DND-41 (cell line): Measurements from ENCODE around the gene HNRNPH2.

Experiments used
- ATAC-seq: fragments of 200-7000 bp; cut with Tn5 transposase; 3 replicates; pipeline ENCODE4 v1.9.1; 2021; ENCODE audit warnings: low read depth; ENCODE audit not compliant: insufficient read depth
- DNase-seq: peaks from one replicate; pipeline ENCODE4 v3.0.0-alpha.2; 2020
- H2AFZ ChIP-seq: 2 replicates; pipeline ENCODE4 v1.6.0; 2012; ENCODE audit warnings: low read depth, low read length
- H3K27ac ChIP-seq: 2 replicates; pipeline ENCODE4 v1.5.1; 2012; ENCODE audit warnings: low read length, inconsistent platforms
- H3K27me3 ChIP-seq: fragments of 200-600 bp; sonication (generic); 2 replicates; pipeline ENCODE4 v1.6.0; 2012; ENCODE audit warnings: low read length, mild to moderate bottlenecking, inconsistent platforms; ENCODE audit not compliant: insufficient read depth, poor library complexity
- H3K36me3 ChIP-seq: 2 replicates; pipeline ENCODE4 v1.5.1; 2012; ENCODE audit warnings: low read length, inconsistent platforms; ENCODE audit not compliant: insufficient read depth
- H3K4me1 ChIP-seq: 2 replicates; pipeline ENCODE4 v1.5.1; 2012; ENCODE audit warnings: mild to moderate bottlenecking, low read length; ENCODE audit not compliant: insufficient read depth
- H3K4me2 ChIP-seq: 2 replicates; pipeline ENCODE4 v1.6.0; 2012; ENCODE audit warnings: mild to moderate bottlenecking, moderate library complexity, low read length, inconsistent platforms; ENCODE audit not compliant: insufficient read depth
- H3K4me3 ChIP-seq, 2 experiments: fragments of 200-600 bp in 1 of 2; shearing (Covaris generic) in 1 of 2; 2 replicates each; pipeline ENCODE4 v1.5.1; 2012 to 2016; ENCODE audit warnings: inconsistent platforms in 2 of 2, low read length in 2 of 2, mild to moderate bottlenecking in 2 of 2, low read depth in 1 of 2, moderate library complexity in 1 of 2
- H3K79me2 ChIP-seq: 2 replicates; pipeline ENCODE4 v1.6.0; 2012; ENCODE audit warnings: low read length, inconsistent platforms; ENCODE audit not compliant: insufficient read depth
- H3K9ac ChIP-seq: 2 replicates; pipeline ENCODE4 v1.6.0; 2012; ENCODE audit warnings: low read depth, mild to moderate bottlenecking, inconsistent platforms, low read length, moderate library complexity
- H3K9me3 ChIP-seq: 2 replicates; pipeline ENCODE4 v1.5.1; 2012; ENCODE audit warnings: low read length, moderate library complexity, mild to moderate bottlenecking, inconsistent platforms; ENCODE audit not compliant: insufficient read depth, severe bottlenecking
- H4K20me1 ChIP-seq: 2 replicates; pipeline ENCODE4 v1.6.0; 2012; ENCODE audit warnings: low read length; ENCODE audit not compliant: insufficient read depth
- CTCF ChIP-seq: IDR thresholded peaks from 2 replicates; pipeline ENCODE4 v1.5.1; 2012; ENCODE audit warnings: borderline replicate concordance, low read length, moderate library complexity, mild to moderate bottlenecking; ENCODE audit not compliant: poor library complexity, severe bottlenecking; ENCODE audit errors: extremely low read depth
- EZH2 ChIP-seq: IDR thresholded peaks from 3 replicates; pipeline ENCODE4 v1.6.1; 2012; ENCODE audit warnings: borderline replicate concordance, low read depth, mild to moderate bottlenecking, moderate library complexity, low read length, inconsistent platforms; ENCODE audit not compliant: severe bottlenecking

Gene HNRNPH2

GRCh38 chrX:101416691-101417090, 8.7 kb downstream of the HNRNPH2 start:
- no peak overlapping the region for H2AFZ ChIP-seq
- H3K36me3 ChIP-seq, result peaks cover 15% of the 10 kb centered on the region
- H3K79me2 ChIP-seq, result peaks cover 10% of the 10 kb centered on the region
- H3K4me3 ChIP-seq, result no peak overlapping the region
- no peak overlapping the region for H3K27ac ChIP-seq
- peaks cover 3% of the 10 kb centered on the region for H3K27me3 ChIP-seq
- no peaks in the 10 kb centered on the region for H3K9me3 ChIP-seq
- H3K4me2 ChIP-seq, result no peak overlapping the region
- DNase-seq (no peak), ATAC-seq (no peak)
- peaks cover 8% of the 10 kb centered on the region for H4K20me1 ChIP-seq
- no peak overlapping the region for H3K9ac ChIP-seq
- no peak for TF ChIP-seq CTCF
- no peak for TF ChIP-seq EZH2
- H3K4me1 ChIP-seq, result 0 out of 2 replicates have a peak, but pooled peaks cover 5% of the 10 kb centered on the region

- peaks cover 4% of the 10 kb centered on the region for H4K20me1 ChIP-seq
- no peak overlapping the region for H3K4me3 ChIP-seq
- H2AFZ ChIP-seq, result no peak overlapping the region
- H3K4me2 ChIP-seq, result no peak overlapping the region
- no peaks in the 10 kb centered on the region for H3K9me3 ChIP-seq
- DNase-seq (no peak), ATAC-seq (no peak)
- TF ChIP-seq EZH2 (no peak), CTCF (no peak)
- H3K79me2 ChIP-seq, result peaks cover 5% of the 10 kb centered on the region
- no peak overlapping the region for H3K9ac ChIP-seq
- H3K4me1 ChIP-seq, result 0 out of 2 replicates have a peak, but pooled peaks cover 4% of the 10 kb centered on the region
- peaks cover 10% of the 10 kb centered on the region for H3K36me3 ChIP-seq
- no peak overlapping the region for H3K27ac ChIP-seq
- peaks cover 3% of the 10 kb centered on the region for H3K27me3 ChIP-seq
Observed at GRCh38 chrX:101417190-101417589, 9.2 kb downstream of the HNRNPH2 start.

- H3K79me2 ChIP-seq, result no peaks in the 10 kb centered on the region
- no peak overlapping the region for H3K9ac ChIP-seq
- no peak overlapping the region for H2AFZ ChIP-seq
- DNase-seq (no peak), ATAC-seq (no peak)
- no peak overlapping the region for H3K4me2 ChIP-seq
- no peak overlapping the region for H3K4me3 ChIP-seq
- peaks cover under 1% of the 10 kb centered on the region; the same call in 1 of the 2 replicates for H3K36me3 ChIP-seq
- peaks cover 3% of the 10 kb centered on the region for H3K27me3 ChIP-seq
- no peaks in the 10 kb centered on the region for H3K4me1 ChIP-seq
- H3K27ac ChIP-seq, result no peak overlapping the region
- no peak for TF ChIP-seq CTCF
- TF ChIP-seq EZH2, result no peak
- H3K9me3 ChIP-seq, result no peaks in the 10 kb centered on the region
- H4K20me1 ChIP-seq, result no peaks in the 10 kb centered on the region
Observed at GRCh38 chrX:101417981-101418841, 10.2 kb downstream of the HNRNPH2 start.
